ENCODE measurements around the gene PSEN2. TPM values are rescaled to one million over a fixed set of nuclear protein-coding genes. Genes with fewer than 3 reads are reported as not detected.

Gene PSEN2
- total and polyA plus RNA-seq, 2 donors (not counting 1 experiment from before 2014, with no cell fraction given) = 19.5 to 41.8 TPM

- Histone ChIP-seq H3K4me1 (ENCODE audit: control insufficient read depth, extremely low read depth, insufficient read depth, low read length) (peaks cover 14% of the 10 kb centered on the region), H3K9ac (ENCODE audit: insufficient read depth, low read length) (no peak overlapping the region), H3K36me3 (ENCODE audit: control insufficient read depth, insufficient read depth, low read length) (peaks cover 6% of the 10 kb centered on the region), H2AFZ (ENCODE audit: low read length) (peak overlapping the region; percentile 64), H3K27ac (ENCODE audit: insufficient read depth, low read length) (peak overlapping the region; percentile 15), H3K27me3 (ENCODE audit: control insufficient read depth, insufficient read depth, low read length) (no peaks in the 10 kb centered on the region), H3K9me3 (ENCODE audit: control insufficient read depth, insufficient read depth, low read depth, low read length) (no peaks in the 10 kb centered on the region), H4K20me1 (ENCODE audit: control insufficient read depth, extremely low read depth, insufficient read depth, low read length) (no peaks in the 10 kb centered on the region), H3K79me2 (ENCODE audit: control insufficient read depth, insufficient read depth, low read length) (no peaks in the 10 kb centered on the region), H3K4me2 (ENCODE audit: extremely low read depth, insufficient read depth, low read length) (peak overlapping the region; percentile 92), H3K4me3 (replicated peaks in 1 of 4; ENCODE audit: control extremely low read depth in 1 of 4, insufficient read depth in 1 of 4, low read depth in 3 of 4, low read length in 4 of 4) (peak overlapping the region; percentile 2 to 39 (median 28))
- TF ChIP-seq CTCF (conservative IDR thresholded peaks at IDR 0.05 in 1 of 2, IDR thresholded peaks at IDR 0.05 in 1 of 2; ENCODE audit: low read depth in 1 of 2, low read length in 2 of 2) (no peak), EZH2 (IDR thresholded peaks at IDR 0.05; ENCODE audit: low read length, missing control alignments) (no peak)
- peak; percentile 45 to 57 for DNase-seq (ENCODE audit: low read depth in 2 of 2)
Measured at GRCh38 chr1:226882631-226883409, 12.4 kb downstream of the PSEN2 start.

- Histone ChIP-seq H3K9ac (ENCODE audit: insufficient read depth, low read length) (no peak overlapping the region), H3K4me1 (ENCODE audit: control insufficient read depth, extremely low read depth, insufficient read depth, low read length) (peaks cover 14% of the 10 kb centered on the region), H4K20me1 (ENCODE audit: control insufficient read depth, extremely low read depth, insufficient read depth, low read length) (no peaks in the 10 kb centered on the region), H3K27ac (ENCODE audit: insufficient read depth, low read length) (no peak overlapping the region), H3K9me3 (ENCODE audit: control insufficient read depth, insufficient read depth, low read depth, low read length) (no peaks in the 10 kb centered on the region), H2AFZ (ENCODE audit: low read length) (no peak overlapping the region), H3K4me3 (replicated peaks in 1 of 4; ENCODE audit: control extremely low read depth in 1 of 4, insufficient read depth in 1 of 4, low read depth in 3 of 4, low read length in 4 of 4) (no peak overlapping the region), H3K27me3 (ENCODE audit: control insufficient read depth, insufficient read depth, low read length) (no peaks in the 10 kb centered on the region), H3K79me2 (ENCODE audit: control insufficient read depth, insufficient read depth, low read length) (no peaks in the 10 kb centered on the region), H3K4me2 (ENCODE audit: extremely low read depth, insufficient read depth, low read length) (no peak overlapping the region), H3K36me3 (ENCODE audit: control insufficient read depth, insufficient read depth, low read length) (peaks cover 6% of the 10 kb centered on the region)
- no peak for DNase-seq (ENCODE audit: low read depth in 2 of 2)
- no peak for TF ChIP-seq EZH2 (IDR thresholded peaks at IDR 0.05; ENCODE audit: low read length, missing control alignments)
- TF ChIP-seq CTCF (conservative IDR thresholded peaks at IDR 0.05 in 1 of 2, IDR thresholded peaks at IDR 0.05 in 1 of 2; ENCODE audit: low read depth in 1 of 2, low read length in 2 of 2) = no peak
Measured at GRCh38 chr1:226883630-226884029, 13.2 kb downstream of the PSEN2 start.

GRCh38 chr1:226884116-226884625 lies 13.8 kb downstream of the PSEN2 start:
- DNase-seq (ENCODE audit: low read depth in 2 of 2) = no peak
- no peaks in the 10 kb centered on the region for H3K9me3 ChIP-seq (ENCODE audit: control insufficient read depth, insufficient read depth, low read depth, low read length)
- no peak overlapping the region for H3K9ac ChIP-seq (ENCODE audit: insufficient read depth, low read length)
- H3K4me2 ChIP-seq (ENCODE audit: extremely low read depth, insufficient read depth, low read length) = no peak overlapping the region
- H3K4me3 ChIP-seq (replicated peaks in 1 of 4; ENCODE audit: control extremely low read depth in 1 of 4, insufficient read depth in 1 of 4, low read depth in 3 of 4, low read length in 4 of 4) = no peak overlapping the region
- H3K79me2 ChIP-seq (ENCODE audit: control insufficient read depth, insufficient read depth, low read length) = no peaks in the 10 kb centered on the region
- no peak for TF ChIP-seq EZH2 (IDR thresholded peaks at IDR 0.05; ENCODE audit: low read length, missing control alignments)
- TF ChIP-seq CTCF (conservative IDR thresholded peaks at IDR 0.05 in 1 of 2, IDR thresholded peaks at IDR 0.05 in 1 of 2; ENCODE audit: low read depth in 1 of 2, low read length in 2 of 2) = no peak
- no peak overlapping the region for H3K27ac ChIP-seq (ENCODE audit: insufficient read depth, low read length)
- H4K20me1 ChIP-seq (ENCODE audit: control insufficient read depth, extremely low read depth, insufficient read depth, low read length) = no peaks in the 10 kb centered on the region
- H3K36me3 ChIP-seq (ENCODE audit: control insufficient read depth, insufficient read depth, low read length) = peaks cover 6% of the 10 kb centered on the region
- H3K27me3 ChIP-seq (ENCODE audit: control insufficient read depth, insufficient read depth, low read length) = no peaks in the 10 kb centered on the region
- H2AFZ ChIP-seq (ENCODE audit: low read length) = no peak overlapping the region
- H3K4me1 ChIP-seq (ENCODE audit: control insufficient read depth, extremely low read depth, insufficient read depth, low read length) = peaks cover 14% of the 10 kb centered on the region
